CD4-positive, CD25-positive, alpha-beta regulatory T cell (primary cell): ENCODE measurements around the gene KAT8. TPM values are rescaled to one million over a fixed set of nuclear protein-coding genes. Genes with fewer than 3 reads are reported as not detected.

Source experiments
- ATAC-seq, 2 donors: fragments of 150-1000 bp; cut with Tn5 transposase; one replicate each; pipeline ENCODE4 v1.10.0; 2021; ENCODE audit warnings: low read depth in 2 of 2, moderate number of reproducible peaks in 2 of 2, moderate library complexity in 1 of 2
- DNase-seq, 3 donors: peaks; one replicate each; pipeline versions ENCODE4 v3.0.0 to v3.0.0-alpha.2; 2012 to 2022; ENCODE audit warnings: mixed read lengths in 1 of 3
- H3K27ac ChIP-seq: one replicate; pipeline ENCODE4 v1.7.0; 2013; ENCODE audit warnings: mild to moderate bottlenecking, low read length; ENCODE audit not compliant: insufficient read depth, poor library complexity, severe bottlenecking
- H3K27me3 ChIP-seq: one replicate; pipeline ENCODE4 v1.7.0; 2013; ENCODE audit warnings: low read length; ENCODE audit not compliant: control insufficient read depth, insufficient read depth
- H3K36me3 ChIP-seq: one replicate; pipeline ENCODE4 v1.7.0; 2013; ENCODE audit warnings: mild to moderate bottlenecking, low read length, moderate library complexity; ENCODE audit not compliant: control insufficient read depth, insufficient read depth
- H3K4me1 ChIP-seq: 2 replicates; pipeline ENCODE4 v1.7.0; 2013; ENCODE audit warnings: mild to moderate bottlenecking, low read length; ENCODE audit not compliant: insufficient read depth, control insufficient read depth, poor library complexity, severe bottlenecking
- H3K4me3 ChIP-seq: one replicate; pipeline ENCODE4 v1.7.0; 2013; ENCODE audit warnings: low read depth, mild to moderate bottlenecking, low read length, moderate library complexity
- H3K9me3 ChIP-seq, 2 experiments: 1 replicate in 1 of 2; 2 replicates in 1 of 2; pipeline ENCODE4 v1.7.0; 2013; ENCODE audit warnings: low read length in 2 of 2, mild to moderate bottlenecking in 1 of 2, moderate library complexity in 1 of 2; ENCODE audit not compliant: control insufficient read depth in 2 of 2
- H3K27ac Mint-ChIP-seq, 3 donors: one replicate each; pipeline ENCODE4 v1.8.0; 2020 to 2022; ENCODE audit warnings: mild to moderate bottlenecking in 3 of 3, mixed read lengths in 3 of 3, moderate library complexity in 2 of 3
- H3K27me3 Mint-ChIP-seq: one replicate; pipeline ENCODE4 v1.8.0; 2022; ENCODE audit warnings: mild to moderate bottlenecking, mixed read lengths
- H3K36me3 Mint-ChIP-seq: one replicate; pipeline ENCODE4 v1.8.0; 2020; ENCODE audit warnings: mixed read lengths
- H3K4me1 Mint-ChIP-seq, 4 donors: one replicate each; pipeline ENCODE4 v1.8.0; 2020 to 2022; ENCODE audit warnings: mixed read lengths in 4 of 4, mild to moderate bottlenecking in 1 of 4
- H3K4me3 Mint-ChIP-seq, 4 donors: one replicate each; pipeline ENCODE4 v1.8.0; 2020 to 2022; ENCODE audit warnings: mild to moderate bottlenecking in 4 of 4, mixed read lengths in 4 of 4, moderate library complexity in 3 of 4
- H3K9me3 Mint-ChIP-seq, 7 donors: one replicate each; pipeline ENCODE4 v1.8.0; 2020 to 2022; ENCODE audit warnings: mixed read lengths in 7 of 7, mild to moderate bottlenecking in 3 of 7, moderate library complexity in 2 of 7
- polyA plus RNA-seq, 4 donors: library from polyadenylated mRNA; unstranded; fragments of 300-500 nt; fragmentation: Illumina TruSeq; gene quantifications; one replicate each; pipeline ENCODE4 v1.2.3, GENCODE V29; 2021
- total RNA-seq: library from RNA; stranded (reverse); gene quantifications from one replicate; pipeline ENCODE4 v1.2.3, GENCODE V29; 2022

The KAT8 gene
- total and polyA plus RNA-seq, 5 donors from 2014 or later: 31.8 to 103 (median 44.7) TPM

- Mint-ChIP-seq H3K4me3 (peak overlapping the region; percentile 95 to 99 (median 98)), H3K27ac (peak overlapping the region; percentile 91 to 99 (median 97)), H3K36me3 (peaks cover 27% of the 10 kb centered on the region), H3K27me3 (peaks cover 19% of the 10 kb centered on the region), H3K4me1 (peaks cover 25 to 66% (median 41%) of the 10 kb centered on the region in 4 donors), H3K9me3 (peaks cover 0 to 3% (median 0%) of the 10 kb centered on the region in 7 donors)
- Histone ChIP-seq H3K4me1 (peaks cover 66% of the 10 kb centered on the region), H3K9me3 (no peaks in the 10 kb centered on the region), H3K27me3 (no peaks in the 10 kb centered on the region), H3K27ac (peak overlapping the region; percentile 89), H3K4me3 (peak overlapping the region; percentile 84), H3K36me3 (peaks cover 25% of the 10 kb centered on the region)
- no peak for DNase-seq
- no peak for ATAC-seq
Measured at GRCh38 chr16:31179219-31179746, 61.8 kb downstream of the KAT8 start.

GRCh38 chr16:31179747-31180459 is 62.4 kb downstream of the KAT8 start, which contains the start of gene FUS:
Gene FUS (plus strand): TSS chr16:31180139. CDS start chr16:31180215, 76 bp downstream.
- H3K27me3 ChIP-seq: no peaks in the 10 kb centered on the region
- Mint-ChIP-seq H3K36me3 (peaks cover 31% of the 10 kb centered on the region), H3K4me3 (peak within 1 kb of the TSS; percentile 95 to 99 (median 98)), H3K4me1 (peaks cover 29 to 71% (median 45%) of the 10 kb centered on the region in 4 donors), H3K9me3 (peaks cover 0 to 5% (median 0%) of the 10 kb centered on the region in 7 donors), H3K27ac (peak within 1 kb of the TSS; percentile 97 to 100 (median 99)), H3K27me3 (peaks cover 19% of the 10 kb centered on the region)
- H3K9me3 ChIP-seq: no peaks in the 10 kb centered on the region
- peak within 1 kb of the TSS; percentile 89 for H3K27ac ChIP-seq
- peak; percentile 65 to 68 for ATAC-seq
- H3K4me3 ChIP-seq: peak within 1 kb of the TSS; percentile 87
- peak; percentile 84 to 95 (median 94) for DNase-seq
- H3K36me3 ChIP-seq: peaks cover 30% of the 10 kb centered on the region
- H3K4me1 ChIP-seq: peaks cover 66% of the 10 kb centered on the region

Other genes with a start within 250 kb of the KAT8 start
- 22.9 TPM for gene BCL7C, start 223.6 kb upstream of the KAT8 start, total RNA-seq
- gene BCL7C, start 223.6 kb upstream of the KAT8 start, polyA plus RNA-seq: 10 to 100 TPM; 31.4 to 43.7 (median 41.2) TPM
- 0.30 TPM for gene CTF1, start 221.1 kb upstream of the KAT8 start, total RNA-seq
- gene CTF1, start 221.1 kb upstream of the KAT8 start, polyA plus RNA-seq: not detected
- gene FBXL19, start 194.1 kb upstream of the KAT8 start, total RNA-seq: 13.0 TPM
- under 1 TPM in 3 of 4 donors, not detected in 1; 0.14 to 0.21 (median 0.17) TPM for gene FBXL19, start 194.1 kb upstream of the KAT8 start, polyA plus RNA-seq
- gene ORAI3, start 168.6 kb upstream of the KAT8 start, total RNA-seq: 7.7 TPM
- gene ORAI3, start 168.6 kb upstream of the KAT8 start, polyA plus RNA-seq: 10 to 100 TPM; 30.7 to 34.7 (median 31.7) TPM
- gene SETD1A, start 159.9 kb upstream of the KAT8 start, total RNA-seq: 35.2 TPM
- gene SETD1A, start 159.9 kb upstream of the KAT8 start, polyA plus RNA-seq: 1 to 10 TPM in 1 of 4 donors, under 1 TPM in 3; 0.33 to 1.4 (median 0.63) TPM
- not detected for gene HSD3B7, start 132.5 kb upstream of the KAT8 start, total RNA-seq
- under 1 TPM in 2 of 4 donors, not detected in 2; 0.07 to 0.31 TPM for gene HSD3B7, start 132.5 kb upstream of the KAT8 start, polyA plus RNA-seq
- 0.74 TPM for gene STX1B, start 107.0 kb upstream of the KAT8 start, total RNA-seq
- gene STX1B, start 107.0 kb upstream of the KAT8 start, polyA plus RNA-seq: not detected
- 80.7 TPM for gene STX4, start 84.1 kb upstream of the KAT8 start, total RNA-seq
- 10 to 100 TPM; 19.1 to 28.0 (median 25.0) TPM for gene STX4, start 84.1 kb upstream of the KAT8 start, polyA plus RNA-seq
- 16.8 TPM for gene ZNF668, start 43.4 kb upstream of the KAT8 start, total RNA-seq
- 10 to 100 TPM in 1 of 4 donors, 1 to 10 TPM in 3; 6.4 to 15.8 (median 7.6) TPM for gene ZNF668, start 43.4 kb upstream of the KAT8 start, polyA plus RNA-seq
- 23.4 TPM for gene ZNF646, start 43.2 kb upstream of the KAT8 start, total RNA-seq
- gene ZNF646, start 43.2 kb upstream of the KAT8 start, polyA plus RNA-seq: 1 to 10 TPM; 2.2 to 5.5 (median 3.4) TPM
- 8.2 TPM for gene PRSS53, start 28.7 kb upstream of the KAT8 start, total RNA-seq
- 1 to 10 TPM in 1 of 4 donors, under 1 TPM in 3; 0.41 to 1.7 (median 0.59) TPM for gene PRSS53, start 28.7 kb upstream of the KAT8 start, polyA plus RNA-seq
- 38.1 TPM for gene VKORC1, start 22.9 kb upstream of the KAT8 start, total RNA-seq
- 100 to 1,000 TPM in 3 of 4 donors, 10 to 100 TPM in 1; 97.8 to 113 (median 105) TPM for gene VKORC1, start 22.9 kb upstream of the KAT8 start, polyA plus RNA-seq
- 8.2 TPM for gene BCKDK, start 9.3 kb upstream of the KAT8 start, total RNA-seq
- 10 to 100 TPM; 19.5 to 24.7 (median 23.5) TPM for gene BCKDK, start 9.3 kb upstream of the KAT8 start, polyA plus RNA-seq
- not detected for gene PRSS8, start 18.1 kb downstream of the KAT8 start, total RNA-seq
- not detected for gene PRSS8, start 18.1 kb downstream of the KAT8 start, polyA plus RNA-seq
- gene PRSS36, start 32.4 kb downstream of the KAT8 start, total RNA-seq: 0.39 TPM
- 1 to 10 TPM in 3 of 4 donors, under 1 TPM in 1; 0.46 to 1.4 (median 1.2) TPM for gene PRSS36, start 32.4 kb downstream of the KAT8 start, polyA plus RNA-seq
- 918 TPM for gene FUS, start 62.5 kb downstream of the KAT8 start, total RNA-seq
- 100 to 1,000 TPM; 119 to 147 (median 132) TPM for gene FUS, start 62.5 kb downstream of the KAT8 start, polyA plus RNA-seq
- gene PYCARD, start 85.1 kb downstream of the KAT8 start, total RNA-seq: 25.0 TPM
- 10 to 100 TPM; 50.6 to 82.9 (median 68.3) TPM for gene PYCARD, start 85.1 kb downstream of the KAT8 start, polyA plus RNA-seq
- 0.20 TPM for gene TRIM72, start 96.5 kb downstream of the KAT8 start, total RNA-seq
- gene TRIM72, start 96.5 kb downstream of the KAT8 start, polyA plus RNA-seq: not detected
- not detected for gene PYDC1, start 99.5 kb downstream of the KAT8 start, total RNA-seq
- gene PYDC1, start 99.5 kb downstream of the KAT8 start, polyA plus RNA-seq: not detected
- gene ITGAM, start 142.3 kb downstream of the KAT8 start, total RNA-seq: 13.1 TPM
- gene ITGAM, start 142.3 kb downstream of the KAT8 start, polyA plus RNA-seq: 1 to 10 TPM in 3 of 4 donors, under 1 TPM in 1; 0.71 to 4.8 (median 1.4) TPM
- gene ITGAX, start 237.5 kb downstream of the KAT8 start, total RNA-seq: 1.9 TPM
- gene ITGAX, start 237.5 kb downstream of the KAT8 start, polyA plus RNA-seq: under 1 TPM in 1 of 4 donors, not detected in 3; 0.47 TPM